Glutamatergic neuron (in vitro differentiated cells): ENCODE data around the gene CHAT. TPM values are rescaled to one million over a fixed set of nuclear protein-coding genes. Genes with fewer than 3 reads are reported as not detected.

Source experiments
- DNase-seq: peaks from one replicate; pipeline ENCODE4 v3.0.0; 2022
- H3K27ac Mint-ChIP-seq: one replicate; pipeline ENCODE4 v1.8.0; 2020; ENCODE audit warnings: mild to moderate bottlenecking, mixed read lengths, inconsistent platforms; ENCODE audit not compliant: unreplicated experiment
- H3K27me3 Mint-ChIP-seq: one replicate; pipeline ENCODE4 v1.8.0; 2020; ENCODE audit warnings: mild to moderate bottlenecking, moderate library complexity, mixed read lengths, inconsistent platforms; ENCODE audit not compliant: unreplicated experiment
- H3K36me3 Mint-ChIP-seq: one replicate; pipeline ENCODE4 v1.8.0; 2020; ENCODE audit warnings: mild to moderate bottlenecking, mixed read lengths, inconsistent platforms; ENCODE audit not compliant: unreplicated experiment
- H3K4me1 Mint-ChIP-seq: one replicate; pipeline ENCODE4 v1.8.0; 2020; ENCODE audit warnings: mild to moderate bottlenecking, low read depth, mixed read lengths, inconsistent platforms; ENCODE audit not compliant: unreplicated experiment
- H3K4me3 Mint-ChIP-seq: one replicate; pipeline ENCODE4 v1.8.0; 2020; ENCODE audit warnings: mild to moderate bottlenecking, mixed read lengths, inconsistent platforms; ENCODE audit not compliant: unreplicated experiment
- H3K9me3 Mint-ChIP-seq: one replicate; pipeline ENCODE4 v1.8.0; 2020; ENCODE audit warnings: mild to moderate bottlenecking, moderate library complexity, mixed read lengths, inconsistent platforms; ENCODE audit not compliant: unreplicated experiment
- CTCF ChIP-seq: fragments of 200-600 bp; sonication (generic); IDR thresholded peaks from one replicate; pipeline ENCODE4 v1.5.0; 2021; ENCODE audit not compliant: partially characterized antibody, unreplicated experiment
- total RNA-seq: library from RNA; stranded (reverse); fragmentation: NEBNext Ultra II Directional; extraction: Animal tissue kit (Norgen Biotek cat#: 25700); gene quantifications from one replicate; pipeline ENCODE4 v1.2.1, GENCODE V29; 2021; ENCODE audit not compliant: unreplicated experiment

The CHAT gene
- total RNA-seq, 1 donor from 2014 or later = 15.4 TPM

GRCh38 chr10:49696311-49696710 lies 82.5 kb downstream of the CHAT start:
- no peak overlapping the region for H3K4me3 Mint-ChIP-seq
- no peak overlapping the region for H3K27ac Mint-ChIP-seq
- no peak for TF ChIP-seq CTCF
- H3K27me3 Mint-ChIP-seq = peaks cover 9% of the 10 kb centered on the region
- H3K9me3 Mint-ChIP-seq = peaks cover 2% of the 10 kb centered on the region
- H3K4me1 Mint-ChIP-seq = no peaks in the 10 kb centered on the region
- peaks cover 19% of the 10 kb centered on the region for H3K36me3 Mint-ChIP-seq
- DNase-seq = no peak

DNA sequence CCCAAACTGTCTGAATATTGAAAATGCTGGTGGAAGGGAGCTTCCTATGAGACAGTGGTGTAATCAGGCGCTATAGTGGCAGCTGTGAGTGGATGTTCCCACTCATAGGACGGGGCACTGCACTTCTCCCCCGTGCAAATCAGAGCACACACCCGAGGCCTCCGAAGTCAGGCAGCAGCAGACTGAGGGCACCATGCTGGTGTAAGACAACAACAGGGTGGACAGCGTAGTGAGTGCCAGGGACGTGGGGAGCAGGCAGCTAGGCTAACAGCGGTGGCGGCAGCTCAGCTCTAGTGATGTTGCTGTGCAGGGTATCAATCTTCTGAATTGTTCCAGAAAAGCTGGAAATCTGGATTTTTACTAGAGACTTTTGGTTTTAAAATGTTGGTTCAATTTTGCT lies 84.8 kb downstream of the CHAT start:
- no peak for TF ChIP-seq CTCF
- no peaks in the 10 kb centered on the region for H3K4me1 Mint-ChIP-seq
- H3K4me3 Mint-ChIP-seq = no peak overlapping the region
- no peak overlapping the region for H3K27ac Mint-ChIP-seq
- DNase-seq = no peak
- H3K36me3 Mint-ChIP-seq = peaks cover 7% of the 10 kb centered on the region
- H3K9me3 Mint-ChIP-seq = no peaks in the 10 kb centered on the region
- peaks cover 8% of the 10 kb centered on the region for H3K27me3 Mint-ChIP-seq

- Mint-ChIP-seq H3K4me1 (no peaks in the 10 kb centered on the region), H3K27me3 (peaks cover 6% of the 10 kb centered on the region), H3K9me3 (no peaks in the 10 kb centered on the region), H3K4me3 (no peak overlapping the region), H3K27ac (no peak overlapping the region), H3K36me3 (peaks cover 16% of the 10 kb centered on the region)
- no peak for TF ChIP-seq CTCF
- no peak for DNase-seq
These were observed 86.4 kb downstream of the CHAT start for GRCh38 chr10:49700211-49700610.

GRCh38 chr10:49700997-49701396 lies 87.2 kb downstream of the CHAT start:
- Mint-ChIP-seq H3K4me1 (no peaks in the 10 kb centered on the region), H3K36me3 (peaks cover 20% of the 10 kb centered on the region), H3K4me3 (no peak overlapping the region), H3K27ac (no peak overlapping the region), H3K9me3 (no peaks in the 10 kb centered on the region), H3K27me3 (peaks cover 6% of the 10 kb centered on the region)
- TF ChIP-seq CTCF = no peak
- DNase-seq = no peak

DNA sequence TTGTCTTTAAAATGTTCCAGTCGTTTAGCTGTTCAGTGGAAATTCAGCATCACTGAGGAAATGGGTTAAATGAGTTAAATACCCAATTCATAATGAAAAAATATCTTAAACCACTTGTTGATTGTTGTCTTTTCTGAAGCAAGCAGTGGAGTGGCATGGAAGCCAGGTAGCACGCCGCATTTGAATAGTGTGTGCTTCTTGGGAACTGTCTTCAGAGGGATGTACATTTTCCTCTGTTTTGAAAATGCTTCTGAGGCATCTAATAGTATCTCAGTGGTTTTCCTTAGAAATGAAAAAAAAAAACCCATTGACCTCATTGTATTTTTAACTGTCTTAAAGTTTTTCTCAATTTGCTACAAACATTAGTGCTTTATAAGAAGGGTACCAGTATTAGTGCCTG lies 93.7 kb downstream of the CHAT start:
- Mint-ChIP-seq H3K4me3 (no peak overlapping the region), H3K9me3 (no peaks in the 10 kb centered on the region), H3K27me3 (peaks cover 2% of the 10 kb centered on the region), H3K36me3 (peaks cover 20% of the 10 kb centered on the region), H3K27ac (no peak overlapping the region), H3K4me1 (peaks cover 5% of the 10 kb centered on the region)
- no peak for DNase-seq
- no peak for TF ChIP-seq CTCF
